Measurements from ENCODE around the gene GCA. TPM values are rescaled to one million over a fixed set of nuclear protein-coding genes. Genes with fewer than 3 reads are reported as not detected.

The GCA gene
- polyA plus RNA-seq, 1 experiment = 2.5 TPM

DNA sequence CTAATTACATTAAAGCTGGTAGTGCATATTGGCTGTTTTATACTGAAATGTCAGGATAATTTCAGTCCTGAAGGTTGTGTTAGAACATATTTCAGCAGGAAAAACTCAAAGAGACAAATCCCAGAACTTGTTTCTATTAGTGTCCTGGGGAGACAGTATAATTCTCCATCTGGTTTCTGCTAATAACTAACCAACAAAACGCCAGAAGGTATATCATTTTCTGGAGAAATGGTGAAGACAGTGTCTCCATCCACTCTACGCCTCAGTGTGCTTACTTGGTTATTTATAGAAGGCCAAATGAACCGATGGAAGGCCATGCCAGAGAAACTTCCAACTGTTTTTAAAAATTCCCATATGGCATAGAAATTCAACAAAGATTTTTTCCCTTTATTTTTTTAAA lies 41.6 kb downstream of the GCA start:
- POLR2A ChIA-PET = no interaction called here
- H3K9me3 ChIP-seq (ENCODE audit: control insufficient read depth, insufficient read depth, low read length) = no peaks in the 10 kb centered on the region
- no peak overlapping the region for H3K4me3 ChIP-seq (ENCODE audit: low read depth, low read length)
- CTCF ChIA-PET = no interaction called here
- no peak overlapping the region for H3K27ac ChIP-seq (ENCODE audit: low read depth, low read length)
- H3K27me3 ChIP-seq (ENCODE audit: control insufficient read depth, insufficient read depth, low read length) = no peaks in the 10 kb centered on the region
- DNase-seq (ENCODE audit: low read depth, low spot score) = no peak
- TF ChIP-seq, protein P1, sequence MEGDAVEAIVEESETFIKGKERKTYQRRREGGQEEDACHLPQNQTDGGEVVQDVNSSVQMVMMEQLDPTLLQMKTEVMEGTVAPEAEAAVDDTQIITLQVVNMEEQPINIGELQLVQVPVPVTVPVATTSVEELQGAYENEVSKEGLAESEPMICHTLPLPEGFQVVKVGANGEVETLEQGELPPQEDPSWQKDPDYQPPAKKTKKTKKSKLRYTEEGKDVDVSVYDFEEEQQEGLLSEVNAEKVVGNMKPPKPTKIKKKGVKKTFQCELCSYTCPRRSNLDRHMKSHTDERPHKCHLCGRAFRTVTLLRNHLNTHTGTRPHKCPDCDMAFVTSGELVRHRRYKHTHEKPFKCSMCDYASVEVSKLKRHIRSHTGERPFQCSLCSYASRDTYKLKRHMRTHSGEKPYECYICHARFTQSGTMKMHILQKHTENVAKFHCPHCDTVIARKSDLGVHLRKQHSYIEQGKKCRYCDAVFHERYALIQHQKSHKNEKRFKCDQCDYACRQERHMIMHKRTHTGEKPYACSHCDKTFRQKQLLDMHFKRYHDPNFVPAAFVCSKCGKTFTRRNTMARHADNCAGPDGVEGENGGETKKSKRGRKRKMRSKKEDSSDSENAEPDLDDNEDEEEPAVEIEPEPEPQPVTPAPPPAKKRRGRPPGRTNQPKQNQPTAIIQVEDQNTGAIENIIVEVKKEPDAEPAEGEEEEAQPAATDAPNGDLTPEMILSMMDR (IDR thresholded peaks at IDR 0.05; ENCODE audit: low read depth, low read length) = no peak

GRCh38 chr2:162390801-162391200 lies 46.9 kb downstream of the GCA start:
- TF ChIP-seq, protein P1 (IDR thresholded peaks at IDR 0.05; ENCODE audit: low read depth, low read length) = no peak
- ChIA-PET POLR2A (no interaction called here), CTCF (no interaction called here)
- no peak overlapping the region for H3K27ac ChIP-seq (ENCODE audit: low read depth, low read length)
- no peaks in the 10 kb centered on the region for H3K9me3 ChIP-seq (ENCODE audit: control insufficient read depth, insufficient read depth, low read length)
- H3K4me3 ChIP-seq (ENCODE audit: low read depth, low read length) = no peak overlapping the region
- no peak for DNase-seq (ENCODE audit: low read depth, low spot score)
- H3K27me3 ChIP-seq (ENCODE audit: control insufficient read depth, insufficient read depth, low read length) = no peaks in the 10 kb centered on the region

DNA sequence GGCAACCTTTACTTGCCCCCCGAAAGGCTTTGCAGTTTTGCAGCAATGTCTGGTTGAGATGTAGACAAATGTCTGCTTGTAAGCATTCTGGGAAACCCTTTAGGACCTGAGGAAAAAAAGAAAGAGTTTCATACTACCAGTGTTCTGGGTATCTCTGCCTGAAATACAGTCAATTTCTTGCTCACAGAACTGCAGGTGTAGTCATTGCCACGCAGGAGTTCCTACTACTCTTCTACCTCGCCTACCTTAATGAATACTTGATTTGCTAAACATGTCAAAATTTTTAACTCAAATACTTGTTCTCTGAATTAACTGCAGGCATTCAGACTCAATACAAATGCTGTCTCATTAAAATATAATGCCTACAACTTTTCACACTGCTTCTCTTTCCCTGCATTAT lies 56.4 kb downstream of the GCA start:
- ChIA-PET CTCF (no interaction called here), POLR2A (no interaction called here)
- Histone ChIP-seq H3K27ac (ENCODE audit: low read depth, low read length) (no peak overlapping the region), H3K4me3 (ENCODE audit: low read depth, low read length) (no peak overlapping the region), H3K9me3 (ENCODE audit: control insufficient read depth, insufficient read depth, low read length) (no peaks in the 10 kb centered on the region), H3K27me3 (ENCODE audit: control insufficient read depth, insufficient read depth, low read length) (no peaks in the 10 kb centered on the region)
- no peak for DNase-seq (ENCODE audit: low read depth, low spot score)
- TF ChIP-seq, protein P1 (IDR thresholded peaks at IDR 0.05; ENCODE audit: low read depth, low read length) = no peak

DNA sequence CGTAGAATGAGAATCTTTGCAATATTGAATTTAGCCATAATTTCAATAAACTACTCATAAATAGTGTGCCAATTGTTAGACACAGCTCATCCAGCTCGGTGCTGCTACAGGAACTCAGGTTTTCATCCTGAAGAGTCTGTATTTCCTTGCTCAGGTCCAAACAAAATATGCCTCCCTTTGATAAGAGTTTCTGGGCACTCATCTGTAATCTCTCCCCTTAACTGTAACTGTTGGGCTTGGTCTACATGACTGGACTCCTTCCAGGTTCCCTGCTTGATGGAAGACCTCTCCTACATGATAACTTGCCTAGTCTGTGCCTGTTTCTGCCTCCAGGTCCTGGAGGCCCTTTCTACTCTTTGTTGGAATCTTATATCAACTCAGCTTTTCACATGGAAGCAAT lies 57.9 kb downstream of the GCA start:
- TF ChIP-seq, protein P1 (IDR thresholded peaks at IDR 0.05; ENCODE audit: low read depth, low read length) = no peak
- H3K9me3 ChIP-seq (ENCODE audit: control insufficient read depth, insufficient read depth, low read length) = no peaks in the 10 kb centered on the region
- POLR2A ChIA-PET = no interaction called here
- CTCF ChIA-PET = no interaction called here
- H3K27ac ChIP-seq (ENCODE audit: low read depth, low read length) = no peak overlapping the region
- no peaks in the 10 kb centered on the region for H3K27me3 ChIP-seq (ENCODE audit: control insufficient read depth, insufficient read depth, low read length)
- no peak for DNase-seq (ENCODE audit: low read depth, low spot score)
- no peak overlapping the region for H3K4me3 ChIP-seq (ENCODE audit: low read depth, low read length)

GRCh38 chr2:162403884-162404283 lies 60.0 kb downstream of the GCA start:
- no peak for DNase-seq (ENCODE audit: low read depth, low spot score)
- ChIA-PET CTCF (no interaction called here), POLR2A (no interaction called here)
- no peak overlapping the region for H3K27ac ChIP-seq (ENCODE audit: low read depth, low read length)
- no peaks in the 10 kb centered on the region for H3K27me3 ChIP-seq (ENCODE audit: control insufficient read depth, insufficient read depth, low read length)
- TF ChIP-seq, protein P1 (IDR thresholded peaks at IDR 0.05; ENCODE audit: low read depth, low read length) = no peak
- H3K4me3 ChIP-seq (ENCODE audit: low read depth, low read length) = no peak overlapping the region
- no peaks in the 10 kb centered on the region for H3K9me3 ChIP-seq (ENCODE audit: control insufficient read depth, insufficient read depth, low read length)

Other genes with a start within 250 kb of the GCA start
- gene GCG, start 191.9 kb upstream of the GCA start, polyA plus RNA-seq (2011; rRNA removed) = 0.27 TPM in 1 of 2 replicates, not detected in the other
- 300 and 374 TPM in 2 replicates for gene FAP, start 100.7 kb upstream of the GCA start, polyA plus RNA-seq (2011; rRNA removed)
- gene IFIH1, start 25.4 kb upstream of the GCA start, polyA plus RNA-seq (2011; rRNA removed) = 2.0 and 2.2 TPM in 2 replicates

Data from AG04450 (cell line).